H1 (cell line): ENCODE results near the gene NR2F1-AS1. TPM values are rescaled to one million over a fixed set of nuclear protein-coding genes. Genes with fewer than 3 reads are reported as not detected.

Experiments
- CTCF ChIA-PET: fragments of 300-600 bp; sonication (Branson Sonifier 250); formaldehyde crosslinking; loops from one replicate; lab custom pipeline; 2021; ENCODE audit not compliant: partially characterized antibody; lab: Charles Lee
- POLR2A ChIA-PET: fragments of 300-600 bp; sonication (Branson Sonifier 250); formaldehyde crosslinking; loops from one replicate; lab custom pipeline; 2021; ENCODE audit warnings: inconsistent platforms; ENCODE audit not compliant: partially characterized antibody; lab: Charles Lee
- DNase-seq, 2 experiments: peaks; one replicate each; pipeline versions ENCODE4 v3.0.0 to v3.0.0-alpha.2; 2010 to 2022; ENCODE audit warnings: low spot score in 2 of 2, low read depth in 1 of 2, mixed read lengths in 1 of 2
- FAIRE-seq: peaks from 2 replicates; lab custom pipeline; 2011; peaks lifted over from hg19 to GRCh38; lab: Jason Lieb, UNC
- H2AFZ ChIP-seq: 2 replicates; pipeline ENCODE4 v1.8.1; 2012; ENCODE audit warnings: low read length, inconsistent platforms
- H2AK5ac ChIP-seq: 2 replicates; pipeline ENCODE4 v1.6.1; 2013; ENCODE audit warnings: low read depth, low read length
- H2BK120ac ChIP-seq: replicated peaks from 2 replicates; pipeline ENCODE3; 2013; ENCODE audit warnings: low read depth, low read length, inconsistent platforms
- H2BK12ac ChIP-seq: 2 replicates; pipeline ENCODE4 v1.6.1; 2013; ENCODE audit warnings: low read depth, low read length
- H2BK15ac ChIP-seq: 2 replicates; pipeline ENCODE4 v1.6.1; 2013; ENCODE audit warnings: low read length
- H2BK20ac ChIP-seq: 2 replicates; pipeline ENCODE4 v1.6.1; 2013; ENCODE audit warnings: low read length
- H2BK5ac ChIP-seq: 2 replicates; pipeline ENCODE4 v1.6.1; 2013; ENCODE audit warnings: low read depth, low read length
- H3K14ac ChIP-seq: 2 replicates; pipeline ENCODE4 v1.6.1; 2013; ENCODE audit warnings: inconsistent platforms; ENCODE audit not compliant: insufficient read length
- H3K18ac ChIP-seq: 2 replicates; pipeline ENCODE4 v1.6.1; 2013; ENCODE audit warnings: low read length; ENCODE audit errors: extremely low read depth
- H3K23ac ChIP-seq: 2 replicates; pipeline ENCODE4 v1.6.1; 2013; ENCODE audit warnings: inconsistent platforms; ENCODE audit not compliant: insufficient read length
- H3K23me2 ChIP-seq: 2 replicates; pipeline ENCODE4 v1.6.1; 2013; ENCODE audit warnings: low read depth, low read length
- H3K27ac ChIP-seq: 2 replicates; pipeline ENCODE4 v1.6.1; 2011; ENCODE audit warnings: low read depth, low read length, inconsistent platforms
- H3K27me3 ChIP-seq, 4 experiments: replicated peaks in 1 of 4; 1 replicate in 1 of 4; 2 replicates in 3 of 4; pipeline versions ENCODE4 v1.6.1 to v1.8.1; 2011 to 2013; ENCODE audit warnings: low read length in 3 of 4, mild to moderate bottlenecking in 3 of 4, inconsistent platforms in 2 of 4, mixed read lengths in 2 of 4, moderate library complexity in 1 of 4; ENCODE audit not compliant: control insufficient read depth in 3 of 4, insufficient read depth in 3 of 4; ENCODE audit errors: extremely low read depth in 1 of 4
- H3K36me3 ChIP-seq, 4 experiments: 2 replicates each; pipeline versions ENCODE4 v1.6.1 to v1.8.1; 2011 to 2013; ENCODE audit warnings: mild to moderate bottlenecking in 4 of 4, low read length in 3 of 4, moderate library complexity in 2 of 4, control low read depth in 1 of 4, inconsistent platforms in 1 of 4; ENCODE audit not compliant: insufficient read depth in 4 of 4, control insufficient read depth in 2 of 4
- H3K4ac ChIP-seq: replicated peaks from 2 replicates; pipeline ENCODE3; 2013; ENCODE audit warnings: low read length, low read depth, mixed read lengths, inconsistent platforms; ENCODE audit not compliant: insufficient read length
- H3K4me1 ChIP-seq, 4 experiments: replicated peaks in 1 of 4; 1 replicate in 1 of 4; 2 replicates in 3 of 4; pipeline versions ENCODE4 v1.6.1 to v1.8.1; 2011 to 2013; ENCODE audit warnings: low read length in 3 of 4, inconsistent platforms in 2 of 4, mixed read lengths in 1 of 4; ENCODE audit not compliant: insufficient read depth in 4 of 4, control insufficient read depth in 3 of 4
- H3K4me2 ChIP-seq, 2 experiments: 2 replicates each; pipeline versions ENCODE4 v1.6.1 to v1.8.1; 2011 to 2013; ENCODE audit warnings: low read depth in 2 of 2, low read length in 2 of 2, control low read depth in 1 of 2, inconsistent platforms in 1 of 2, mild to moderate bottlenecking in 1 of 2; ENCODE audit not compliant: insufficient read depth in 1 of 2
- H3K4me3 ChIP-seq, 4 experiments: fragments of 200-600, 300-600 bp in 1 of 4; sonication (generic), shearing (Covaris generic), sonication (Bioruptor Twin) in 1 of 4; 2 replicates each; pipeline versions ENCODE4 v1.5.1 to v1.8.1; 2011 to 2016; ENCODE audit warnings: low read length in 4 of 4, low read depth in 3 of 4, control low read depth in 2 of 4, inconsistent platforms in 2 of 4, mild to moderate bottlenecking in 2 of 4, mixed read lengths in 1 of 4, moderate library complexity in 1 of 4; ENCODE audit not compliant: insufficient read depth in 2 of 4; ENCODE audit errors: extremely low read depth in 1 of 4
- H3K56ac ChIP-seq: replicated peaks from 2 replicates; pipeline ENCODE3; 2013; ENCODE audit warnings: low read depth, mild to moderate bottlenecking, mixed read lengths, low read length, inconsistent platforms; ENCODE audit not compliant: insufficient read length
- H3K79me1 ChIP-seq: 2 replicates; pipeline ENCODE4 v1.6.1; 2013; ENCODE audit warnings: low read depth, low read length, control low read depth
- H3K79me2 ChIP-seq, 2 experiments: 2 replicates each; pipeline versions ENCODE4 v1.6.1 to v1.8.1; 2012 to 2013; ENCODE audit warnings: low read length in 2 of 2, mild to moderate bottlenecking in 2 of 2, inconsistent platforms in 1 of 2; ENCODE audit not compliant: insufficient read depth in 2 of 2, control insufficient read depth in 1 of 2
- H3K9ac ChIP-seq, 4 experiments: replicated peaks in 1 of 4; 1 replicate in 1 of 4; 2 replicates in 3 of 4; pipeline versions ENCODE4 v1.6.1 to v1.8.1; 2011 to 2013; ENCODE audit warnings: low read depth in 3 of 4, low read length in 3 of 4, control low read depth in 2 of 4, mild to moderate bottlenecking in 2 of 4, moderate library complexity in 2 of 4, inconsistent platforms in 1 of 4; ENCODE audit errors: extremely low read depth in 1 of 4
- H3K9me3 ChIP-seq, 2 experiments: 2 replicates each; pipeline versions ENCODE4 v1.6.1 to v1.8.1; 2012 to 2013; ENCODE audit warnings: mild to moderate bottlenecking in 2 of 2, moderate library complexity in 2 of 2, control low read depth in 1 of 2, inconsistent platforms in 1 of 2, low read depth in 1 of 2, low read length in 1 of 2, mixed read lengths in 1 of 2; ENCODE audit not compliant: insufficient read depth in 2 of 2
- H4K20me1 ChIP-seq, 2 experiments: replicated peaks in 1 of 2; 2 replicates each; pipeline versions ENCODE3 to v1.8.1; 2011 to 2013; ENCODE audit warnings: inconsistent platforms in 2 of 2, low read length in 2 of 2, mild to moderate bottlenecking in 1 of 2; ENCODE audit not compliant: insufficient read depth in 2 of 2, control insufficient read depth in 1 of 2
- H4K5ac ChIP-seq: 2 replicates; pipeline ENCODE4 v1.6.1; 2013; ENCODE audit warnings: low read length, low read depth, mixed read lengths, inconsistent platforms; ENCODE audit not compliant: insufficient read length
- H4K8ac ChIP-seq: 2 replicates; pipeline ENCODE4 v1.8.0; 2013; ENCODE audit warnings: mild to moderate bottlenecking, moderate library complexity, low read length, inconsistent platforms; ENCODE audit not compliant: insufficient read depth; ENCODE audit errors: extremely low read depth
- H4K91ac ChIP-seq: replicated peaks from 2 replicates; pipeline ENCODE3; 2013; ENCODE audit warnings: low read length, mixed read lengths, inconsistent platforms; ENCODE audit not compliant: insufficient read length
- BRCA1 ChIP-seq: IDR thresholded peaks from 2 replicates; pipeline ENCODE4 v1.6.1; 2012; ENCODE audit warnings: low read depth, low read length, improper control_type of control experiment
- CEBPB ChIP-seq: IDR thresholded peaks from 2 replicates; pipeline ENCODE4 v1.6.1; 2012; ENCODE audit warnings: low read depth, low read length
- JUN ChIP-seq: IDR thresholded peaks from 2 replicates; pipeline ENCODE4 v1.6.1; 2011; ENCODE audit warnings: low read depth, mild to moderate bottlenecking, improper control_type of control experiment, low read length
- KDM1A ChIP-seq: fragments of 200-600, 300-600 bp; sonication (generic); IDR thresholded peaks from 2 replicates; pipeline ENCODE4 v1.7.1; 2016; ENCODE audit warnings: mild to moderate bottlenecking, low read length, borderline replicate concordance
- RXRA ChIP-seq: IDR thresholded peaks from 2 replicates; pipeline ENCODE4 v1.6.1; 2011; ENCODE audit warnings: low read depth, mild to moderate bottlenecking, low read length, moderate library complexity; ENCODE audit not compliant: insufficient read depth
- SIRT6 ChIP-seq: IDR thresholded peaks from one replicate; pipeline ENCODE4 v1.7.1; 2012; ENCODE audit warnings: low read length, inconsistent platforms
- whole genome bisulfite sequencing, 2 experiments: shearing (Covaris generic) in 1 of 2; methylation state at CpG; one replicate each; pipeline versions ENCODE4 v1.1.6 to v1.1.7; 2013 to 2015; ENCODE audit warnings: low lambda C conversion rate in 2 of 2, mixed read lengths in 2 of 2, inconsistent platforms in 1 of 2, low coverage in 1 of 2, missing lambda C conversion rate in 1 of 2; ENCODE audit not compliant: insufficient replicate concordance in 2 of 2, insufficient coverage in 1 of 2, insufficient read length in 1 of 2; ENCODE audit errors: extremely low coverage in 1 of 2, missing lambda C conversion rate in 1 of 2; 5-methylcytosine and 5-hydroxymethylcytosine counted together
- polyA plus RNA-seq, 7 experiments: library from polyadenylated mRNA; depleted of rRNA in 3 of 7; stranded (reverse) in 5 of 7; unstranded in 2 of 7; fragments of >200 nt in 5 of 7; fragments of 200-250 nt in 2 of 7; gene quantifications; 1 replicate in 5 of 7; 2 replicates in 1 of 7; 4 replicates in 1 of 7; pipeline versions ENCODE4 v1.2.1 to v1.2.3, GENCODE V29; 2011 to 2013; ENCODE audit warnings: missing spikeins in 2 of 7, mixed read lengths in 2 of 7
- total RNA-seq: library from RNA; stranded (reverse); fragmentation: NEBNext Ultra II Directional; extraction: Animal tissue kit (Norgen Biotek cat#: 25700); gene quantifications from 2 replicates; pipeline ENCODE4 v1.2.1, GENCODE V29; 2021
- TF ChIP-seq, protein P1 (sequence below), 3 experiments: IDR thresholded peaks; 1 replicate in 2 of 3; 2 replicates in 1 of 3; pipeline versions ENCODE4 v1.5.1 to v1.6.1; 2011; ENCODE audit warnings: low read length in 3 of 3, mild to moderate bottlenecking in 3 of 3, inconsistent platforms in 2 of 3, low read depth in 1 of 3, moderate library complexity in 1 of 3; ENCODE audit not compliant: insufficient read depth in 1 of 3; ENCODE audit errors: control extremely low read depth in 1 of 3
- TF ChIP-seq, protein P2 (sequence below): IDR thresholded peaks from 2 replicates; pipeline ENCODE4 v1.6.1; 2012; ENCODE audit warnings: inconsistent platforms

Gene NR2F1-AS1
- total and polyA plus RNA-seq, 2 of the 8 experiments (the other 6 are each of a cell fraction or from before 2014, with no cell fraction given): 1.6 to 5.6 TPM

DNA sequence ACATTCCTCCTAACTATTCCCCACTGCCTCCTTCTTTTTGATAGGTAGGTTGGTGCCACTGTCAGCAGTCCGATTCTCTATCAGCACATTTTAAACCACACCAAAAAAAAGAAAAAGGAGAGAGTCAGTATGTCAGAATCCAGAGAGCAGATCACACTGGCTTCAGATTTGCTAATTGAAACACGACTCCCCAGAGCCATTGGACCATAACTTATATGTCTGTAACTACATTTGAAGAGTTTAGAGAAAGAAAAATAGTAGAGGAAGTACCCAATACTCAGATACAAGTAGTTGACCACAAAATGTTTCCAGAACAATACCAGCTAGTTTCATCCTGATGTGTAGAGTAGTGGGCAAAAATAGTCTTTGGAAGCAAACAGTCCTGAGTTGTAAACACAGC, 216.6 kb downstream of the NR2F1-AS1 start:
- Histone ChIP-seq H3K14ac (no peak overlapping the region), H3K18ac (no peak overlapping the region), H3K9me3 (no peaks in the 10 kb centered on the region), H3K4me3 (no peak overlapping the region), H4K8ac (no peak overlapping the region), H2AFZ (no peak overlapping the region), H3K27ac (no peak overlapping the region), H3K36me3 (no peaks in the 10 kb centered on the region), H3K4me1 (no peaks in the 10 kb centered on the region), H2BK12ac (no peak overlapping the region), H2BK20ac (no peak overlapping the region), H2AK5ac (no peak overlapping the region), H3K4me2 (no peak overlapping the region), H2BK5ac (no peak overlapping the region), H2BK120ac (no peak overlapping the region), H4K91ac (no peak overlapping the region), H3K27me3 (no peaks in the 10 kb centered on the region), H3K23me2 (no peaks in the 10 kb centered on the region), H4K20me1 (no peaks in the 10 kb centered on the region), H3K79me1 (no peaks in the 10 kb centered on the region), H3K56ac (no peak overlapping the region), H3K4ac (no peak overlapping the region), H2BK15ac (no peak overlapping the region), H3K9ac (no peak overlapping the region), H3K79me2 (no peaks in the 10 kb centered on the region), H3K23ac (no peak overlapping the region), H4K5ac (no peak overlapping the region)
- ChIA-PET CTCF (interaction anchor here (0.6 kb wide), 1 partner anchor 110 kb away, joined by 3 read pairs; no protein-coding TSS in a partner anchor), POLR2A (interaction anchor here (0.9 kb wide), 1 partner anchor 8 kb away, joined by 3 read pairs; no protein-coding TSS in a partner anchor)
- DNase-seq: no peak
- 78% methylated on average over 2 of the region's 2 CpGs; no CpG with 5 or more reads in 1 of the 2 experiments for WGBS, 2 experiments
- TF ChIP-seq, protein P1, sequence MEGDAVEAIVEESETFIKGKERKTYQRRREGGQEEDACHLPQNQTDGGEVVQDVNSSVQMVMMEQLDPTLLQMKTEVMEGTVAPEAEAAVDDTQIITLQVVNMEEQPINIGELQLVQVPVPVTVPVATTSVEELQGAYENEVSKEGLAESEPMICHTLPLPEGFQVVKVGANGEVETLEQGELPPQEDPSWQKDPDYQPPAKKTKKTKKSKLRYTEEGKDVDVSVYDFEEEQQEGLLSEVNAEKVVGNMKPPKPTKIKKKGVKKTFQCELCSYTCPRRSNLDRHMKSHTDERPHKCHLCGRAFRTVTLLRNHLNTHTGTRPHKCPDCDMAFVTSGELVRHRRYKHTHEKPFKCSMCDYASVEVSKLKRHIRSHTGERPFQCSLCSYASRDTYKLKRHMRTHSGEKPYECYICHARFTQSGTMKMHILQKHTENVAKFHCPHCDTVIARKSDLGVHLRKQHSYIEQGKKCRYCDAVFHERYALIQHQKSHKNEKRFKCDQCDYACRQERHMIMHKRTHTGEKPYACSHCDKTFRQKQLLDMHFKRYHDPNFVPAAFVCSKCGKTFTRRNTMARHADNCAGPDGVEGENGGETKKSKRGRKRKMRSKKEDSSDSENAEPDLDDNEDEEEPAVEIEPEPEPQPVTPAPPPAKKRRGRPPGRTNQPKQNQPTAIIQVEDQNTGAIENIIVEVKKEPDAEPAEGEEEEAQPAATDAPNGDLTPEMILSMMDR (IDR thresholded peaks at IDR 0.05; ENCODE audit: control extremely low read depth in 1 of 3, insufficient read depth in 1 of 3, low read depth in 1 of 3, low read length in 3 of 3): no peak
- no peak for TF ChIP-seq JUN
- no peak for TF ChIP-seq CEBPB
- TF ChIP-seq KDM1A: no peak
- no peak for TF ChIP-seq SIRT6
- TF ChIP-seq, protein P2, sequence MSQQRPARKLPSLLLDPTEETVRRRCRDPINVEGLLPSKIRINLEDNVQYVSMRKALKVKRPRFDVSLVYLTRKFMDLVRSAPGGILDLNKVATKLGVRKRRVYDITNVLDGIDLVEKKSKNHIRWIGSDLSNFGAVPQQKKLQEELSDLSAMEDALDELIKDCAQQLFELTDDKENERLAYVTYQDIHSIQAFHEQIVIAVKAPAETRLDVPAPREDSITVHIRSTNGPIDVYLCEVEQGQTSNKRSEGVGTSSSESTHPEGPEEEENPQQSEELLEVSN: no peak
- TF ChIP-seq RXRA: no peak
- no peak for TF ChIP-seq BRCA1
- FAIRE-seq: no peak
